M059J (cell line): ENCODE results near the gene DDX41. TPM values are rescaled to one million over a fixed set of nuclear protein-coding genes. Genes with fewer than 3 reads are reported as not detected.
"Not testable (repeated sequence)": the region's sequence is repeated elsewhere in the genome, so short reads cannot be mapped to it uniquely, and the experiment has no call there.

Source experiments
- DNase-seq: peaks from one replicate; pipeline ENCODE4 v3.0.0-alpha.2; 2012; ENCODE audit warnings: low read depth
- total RNA-seq: library from RNA; depleted of rRNA; stranded (reverse); fragments of >200 nt; shearing (Covaris generic); gene quantifications from 2 replicates; pipeline ENCODE4 v1.2.3, GENCODE V29; 2014

DDX41 gene
- total RNA-seq, 1 experiment from 2014 or later, result 103 TPM

- DNase-seq, result peak; percentile 20
Observed at GRCh38 chr5:177498013-177498787, 18.6 kb downstream of the DDX41 start.

- DNase-seq, result peak; percentile 95
Observed at GRCh38 chr5:177497292-177498012, 19.3 kb downstream of the DDX41 start, which contains the start of gene PDLIM7. TSS of gene PDLIM7 (minus strand) at chr5:177497604. CDS start at chr5:177496512, 1,092 bp downstream.

- peak; percentile 95 for DNase-seq
Observed at GRCh38 chr5:177496727-177497291, 20.0 kb downstream of the DDX41 start.

GRCh38 chr5:177496070-177496726 lies 20.6 kb downstream of the DDX41 start:
- DNase-seq, result peak; percentile 75

- DNase-seq, result peak; percentile 87
Observed at GRCh38 chr5:177495243-177496060, 21.3 kb downstream of the DDX41 start.

GRCh38 chr5:177494346-177495195 lies 22.2 kb downstream of the DDX41 start:
- DNase-seq, result peak; percentile 91

GRCh38 chr5:177493795-177494345 lies 22.9 kb downstream of the DDX41 start:
- no peak for DNase-seq

GRCh38 chr5:177492841-177493240 lies 23.9 kb downstream of the DDX41 start:
- DNase-seq, result no peak

- no peak for DNase-seq
Observed at GRCh38 chr5:177491983-177492746, 24.6 kb downstream of the DDX41 start.

GRCh38 chr5:177491429-177491945 lies 25.3 kb downstream of the DDX41 start:
- no peak for DNase-seq

- no peak for DNase-seq
Observed at GRCh38 chr5:177490992-177491391, 25.8 kb downstream of the DDX41 start.

GRCh38 chr5:177490311-177490991 lies 26.3 kb downstream of the DDX41 start:
- no peak for DNase-seq

GRCh38 chr5:177489119-177489716 lies 27.5 kb downstream of the DDX41 start:
- DNase-seq, result no peak

GRCh38 chr5:177487975-177488374 lies 28.8 kb downstream of the DDX41 start:
- DNase-seq, result no peak

- no peak for DNase-seq
Observed at GRCh38 chr5:177487144-177487543, 29.6 kb downstream of the DDX41 start.

GRCh38 chr5:177486256-177486655 lies 30.5 kb downstream of the DDX41 start:
- DNase-seq, result no peak

- DNase-seq, result not testable (repeated sequence)
Observed at GRCh38 chr5:177485753-177486152, 31.0 kb downstream of the DDX41 start.
